ACC112 (cell line): ENCODE data around the gene MTA2.

Experiments
- H2AFZ ChIP-seq: fragments of 200-600 bp; sonication (generic); one replicate; pipeline ENCODE4 v1.6.0; 2017; ENCODE audit warnings: antibody characterized with exemption, low read length; ENCODE audit not compliant: unreplicated experiment
- H3K27ac ChIP-seq: fragments of 200-600 bp; sonication (generic); 2 replicates; pipeline ENCODE4 v1.5.1; 2014; ENCODE audit warnings: low read depth, mild to moderate bottlenecking, antibody characterized with exemption, low read length, moderate library complexity
- H3K27me3 ChIP-seq: fragments of 200-600 bp; sonication (generic); 2 replicates; pipeline ENCODE4 v1.6.1; 2014; ENCODE audit warnings: mild to moderate bottlenecking, antibody characterized with exemption, low read length, moderate library complexity, mixed read lengths; ENCODE audit not compliant: insufficient read depth
- H3K36me3 ChIP-seq: fragments of 200-600 bp; sonication (generic); 2 replicates; pipeline ENCODE4 v1.6.1; 2016; ENCODE audit warnings: mild to moderate bottlenecking, antibody characterized with exemption, low read length, moderate library complexity, mixed read lengths; ENCODE audit not compliant: insufficient read depth
- H3K4me1 ChIP-seq: fragments of 200-600 bp; sonication (generic); one replicate; pipeline ENCODE4 v1.6.1; 2016; ENCODE audit warnings: low read length, mixed read lengths; ENCODE audit not compliant: insufficient read depth, unreplicated experiment, control insufficient read depth
- H3K4me3 ChIP-seq: fragments of 200-600 bp; sonication (generic); 2 replicates; pipeline ENCODE4 v1.5.1; 2014; ENCODE audit warnings: mild to moderate bottlenecking, low read depth, low read length
- H3K79me2 ChIP-seq: fragments of 200-600 bp; sonication (generic); one replicate; pipeline ENCODE4 v1.6.0; 2016; ENCODE audit warnings: low read length; ENCODE audit not compliant: control insufficient read depth, unreplicated experiment, insufficient read depth

Gene MTA2

DNA sequence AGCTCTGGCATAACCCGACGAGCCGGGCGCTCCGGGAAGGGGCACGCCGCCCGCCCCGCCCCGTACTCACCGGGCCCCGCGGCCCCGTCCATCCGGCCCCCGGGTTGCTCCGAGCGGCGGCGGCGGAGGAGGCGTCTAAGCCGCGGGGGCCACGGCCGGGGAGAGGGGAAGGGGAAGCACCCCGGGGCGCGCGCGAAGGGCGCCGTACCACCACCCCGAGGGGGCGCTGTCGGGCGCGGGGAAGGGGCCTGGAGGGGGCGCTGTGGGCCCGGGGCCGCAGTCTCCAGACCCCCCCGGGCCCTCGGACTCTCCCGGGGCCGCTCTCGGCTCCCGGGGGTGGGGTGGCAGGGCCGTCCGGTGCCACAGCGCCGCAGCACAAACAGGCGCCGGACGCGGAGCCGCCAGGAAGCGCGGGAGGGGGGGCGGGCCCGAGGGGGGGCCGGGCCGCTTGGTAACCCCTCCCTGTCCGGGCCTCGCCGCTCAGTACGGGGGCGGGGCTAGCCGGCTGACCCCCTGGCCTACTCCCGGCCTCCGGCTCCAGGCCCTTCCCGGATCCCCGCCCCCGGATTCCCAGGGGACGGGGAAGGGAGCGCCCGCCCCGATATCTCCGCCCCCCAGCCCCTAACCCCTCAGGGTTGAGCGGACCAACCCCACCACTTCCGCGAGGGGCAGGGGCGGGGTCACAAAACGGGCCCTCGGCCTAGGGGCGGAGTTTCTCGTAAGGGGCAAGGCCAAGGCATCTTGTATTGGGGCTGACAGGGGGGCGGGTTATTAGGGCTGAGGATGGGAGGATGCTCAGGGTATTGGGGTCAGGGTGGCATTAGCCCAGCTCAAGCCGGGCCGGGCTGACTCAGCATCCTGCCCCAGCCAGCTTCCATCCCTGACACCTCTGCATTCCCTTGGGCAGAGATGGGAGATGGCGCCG is 11.0 kb upstream of the MTA2 start, which contains the start of the genes EML3 and ROM1:
EML3 (minus strand) TSS at position 410 of the 925 bp plus-strand sequence; CDS start at position 92, 318 bp downstream.
ROM1 (plus strand) TSS at position 892 of the 925 bp plus-strand sequence; CDS start at position 917, 25 bp downstream.
- Histone ChIP-seq H3K4me3 (peak within 1 kb of the TSS; percentile 82), H3K79me2 (peaks cover 8% of the 10 kb centered on the region), H3K36me3 (no peaks in the 10 kb centered on the region), H3K27me3 (no peaks in the 10 kb centered on the region), H3K4me1 (peaks cover 20% of the 10 kb centered on the region), H2AFZ (peak within 1 kb of the TSS; percentile 4), H3K27ac (peak within 1 kb of the TSS; percentile 56)

DNA sequence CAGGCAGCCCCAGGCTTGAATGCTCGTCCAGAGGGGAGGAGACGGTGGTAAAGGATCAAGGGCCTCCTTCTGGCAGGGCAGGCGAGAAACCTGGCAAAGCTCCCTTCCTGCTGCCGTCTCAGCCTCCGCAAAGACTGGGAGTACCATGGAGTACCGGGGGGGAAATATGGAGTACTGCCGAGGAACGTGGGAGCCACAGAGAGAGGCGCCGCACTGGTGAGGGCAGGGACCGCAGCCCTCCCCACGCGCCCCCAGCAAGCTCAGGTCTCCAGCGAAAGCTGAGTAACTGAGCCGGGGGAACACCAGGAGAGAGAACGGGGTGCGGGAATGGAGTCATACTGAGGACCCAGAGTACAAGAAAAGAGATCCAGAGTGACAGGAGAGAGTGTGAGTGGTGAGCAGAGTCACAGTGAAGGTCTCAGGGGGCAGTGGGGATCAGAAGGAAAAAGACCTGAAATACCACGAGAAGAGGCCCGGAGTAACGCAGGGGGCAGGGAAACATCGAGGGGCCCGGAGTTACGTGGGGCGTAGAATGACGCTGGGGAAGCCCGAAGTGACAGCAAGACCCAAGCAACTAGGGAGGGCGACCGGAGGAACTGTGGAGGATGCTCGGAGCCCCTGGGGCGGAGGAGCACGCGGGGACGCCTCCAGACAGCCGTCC is 10.2 kb upstream of the MTA2 start:
- peak overlapping the region; percentile 82 for H3K4me3 ChIP-seq
- H3K79me2 ChIP-seq, result peaks cover 8% of the 10 kb centered on the region
- peak overlapping the region; percentile 4 for H2AFZ ChIP-seq
- no peaks in the 10 kb centered on the region for H3K36me3 ChIP-seq
- peaks cover 20% of the 10 kb centered on the region for H3K4me1 ChIP-seq
- peak overlapping the region; percentile 56 for H3K27ac ChIP-seq
- no peaks in the 10 kb centered on the region for H3K27me3 ChIP-seq

DNA sequence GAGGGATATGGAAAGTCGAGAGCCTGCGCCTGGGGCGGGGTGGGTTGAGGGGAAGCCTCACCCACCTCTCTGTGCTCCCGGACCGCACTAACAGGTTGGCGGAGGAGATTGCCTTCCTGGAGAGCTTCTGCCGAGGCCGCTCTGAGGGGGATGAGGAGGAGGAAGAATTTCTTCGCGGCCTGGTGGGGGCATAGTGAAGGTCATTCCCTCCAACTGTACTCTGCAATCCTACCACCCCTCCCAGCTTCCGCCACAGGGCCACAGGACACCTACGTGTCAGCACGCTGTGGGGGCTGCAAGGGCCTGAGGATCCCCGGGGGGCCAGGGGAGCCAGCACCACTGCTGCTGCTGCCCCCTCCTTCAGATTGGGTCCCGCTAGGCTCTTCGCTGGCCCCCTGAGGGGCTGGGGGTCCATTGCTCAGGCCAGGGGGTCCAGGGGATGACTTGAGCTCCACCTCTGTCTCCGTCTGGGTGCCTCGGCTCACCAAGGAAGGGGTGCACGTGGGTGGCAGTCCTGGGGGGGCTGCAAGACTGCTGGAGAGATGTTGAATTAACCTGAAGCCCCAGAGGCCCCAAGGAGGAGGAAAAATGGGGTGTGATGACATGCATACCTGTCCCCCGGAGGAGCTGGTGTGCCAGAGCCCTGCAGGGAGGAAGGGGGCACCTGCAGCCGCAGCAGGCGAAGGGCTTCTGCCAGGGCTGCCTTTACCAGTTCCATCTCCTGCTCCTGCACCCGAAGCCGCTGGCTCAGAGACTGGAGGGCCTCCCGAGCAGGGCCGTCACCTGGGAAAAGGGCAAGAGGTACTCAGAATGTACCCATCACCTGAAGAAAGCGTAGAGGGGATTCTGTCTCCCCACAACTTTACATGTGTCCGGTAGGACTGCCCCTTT is 9.4 kb upstream of the MTA2 start:
- peaks cover 4% of the 10 kb centered on the region; the same call in 1 of the 2 replicates for H3K36me3 ChIP-seq
- peaks cover 20% of the 10 kb centered on the region for H3K4me1 ChIP-seq
- H3K79me2 ChIP-seq, result peaks cover 8% of the 10 kb centered on the region
- H3K4me3 ChIP-seq, result peak overlapping the region; percentile 82
- no peak overlapping the region for H2AFZ ChIP-seq
- H3K27ac ChIP-seq, result peak overlapping the region; percentile 56; the same call in 1 of the 2 replicates
- no peaks in the 10 kb centered on the region for H3K27me3 ChIP-seq

DNA sequence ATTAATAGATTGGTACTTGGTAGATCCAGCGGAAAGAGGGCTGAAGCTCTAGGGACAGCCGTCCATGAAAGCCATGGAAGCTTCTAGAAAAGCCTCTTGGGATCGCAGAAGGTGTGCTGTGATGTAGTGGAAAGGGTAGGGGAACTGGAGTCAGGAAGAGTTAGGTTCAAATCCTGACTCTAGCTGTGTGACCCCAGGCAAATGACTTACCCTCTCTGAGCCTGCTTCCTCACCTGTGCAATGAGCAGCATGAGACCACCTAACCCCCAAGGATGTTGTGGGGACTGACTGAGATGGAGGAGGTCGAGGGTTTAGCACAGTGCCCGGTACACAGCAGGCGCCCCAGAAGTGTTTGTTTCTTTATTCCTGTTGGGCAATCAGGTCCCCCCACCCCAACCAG is 8.7 kb upstream of the MTA2 start:
- Histone ChIP-seq H2AFZ (no peak overlapping the region), H3K27me3 (no peaks in the 10 kb centered on the region), H3K79me2 (peaks cover 8% of the 10 kb centered on the region), H3K4me3 (no peak overlapping the region; the same call in 1 of the 2 replicates), H3K36me3 (peaks cover 7% of the 10 kb centered on the region; the same call in 1 of the 2 replicates), H3K4me1 (peaks cover 20% of the 10 kb centered on the region), H3K27ac (no peak overlapping the region)

DNA sequence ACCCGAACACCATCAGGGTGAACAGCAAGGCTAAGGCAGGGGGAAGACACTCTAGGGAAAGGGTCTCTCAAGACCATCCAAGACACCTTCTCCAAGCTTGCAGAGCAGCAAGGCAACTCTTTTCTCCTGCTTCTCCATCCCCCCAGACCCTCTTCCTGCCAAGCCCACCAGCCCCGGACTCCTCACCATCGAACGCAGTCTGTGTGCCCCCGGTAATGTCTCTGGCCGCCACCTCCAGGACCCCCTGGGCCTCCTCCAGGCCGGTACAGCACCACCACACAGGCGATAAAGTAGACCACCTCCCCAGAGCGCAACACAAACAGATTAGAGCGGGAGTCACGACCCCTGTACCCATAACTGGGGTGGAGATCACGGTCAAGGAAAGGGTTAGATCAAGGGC is 7.1 kb upstream of the MTA2 start:
- Histone ChIP-seq H3K4me1 (peaks cover 20% of the 10 kb centered on the region), H3K36me3 (peaks cover 7% of the 10 kb centered on the region; the same call in 1 of the 2 replicates), H3K27me3 (no peaks in the 10 kb centered on the region), H3K79me2 (peaks cover 8% of the 10 kb centered on the region), H3K27ac (no peak overlapping the region), H3K4me3 (no peak overlapping the region), H2AFZ (no peak overlapping the region)

DNA sequence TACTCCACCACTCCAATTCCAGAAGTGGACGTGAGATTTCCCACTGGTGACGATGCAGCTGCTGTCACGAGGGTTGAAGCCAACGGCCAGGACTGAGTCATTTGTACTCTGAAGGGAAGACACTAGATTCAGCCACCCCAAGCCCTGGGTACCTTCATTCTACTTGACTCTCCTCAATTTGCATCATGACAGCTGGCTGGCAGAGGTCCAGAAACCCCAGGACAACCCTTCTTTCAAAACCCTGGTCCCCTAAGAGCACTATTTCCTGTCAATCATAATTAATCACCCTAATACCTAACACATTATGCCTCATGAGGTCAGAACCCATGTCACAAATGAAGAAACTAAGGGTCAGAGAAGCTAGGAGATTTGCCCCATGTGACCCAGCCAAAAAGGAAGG is 6.0 kb upstream of the MTA2 start:
- Histone ChIP-seq H3K36me3 (peaks cover 7% of the 10 kb centered on the region; the same call in 1 of the 2 replicates), H2AFZ (no peak overlapping the region), H3K27me3 (no peaks in the 10 kb centered on the region), H3K4me3 (no peak overlapping the region), H3K79me2 (peaks cover 8% of the 10 kb centered on the region), H3K4me1 (peaks cover 14% of the 10 kb centered on the region), H3K27ac (no peak overlapping the region)

DNA sequence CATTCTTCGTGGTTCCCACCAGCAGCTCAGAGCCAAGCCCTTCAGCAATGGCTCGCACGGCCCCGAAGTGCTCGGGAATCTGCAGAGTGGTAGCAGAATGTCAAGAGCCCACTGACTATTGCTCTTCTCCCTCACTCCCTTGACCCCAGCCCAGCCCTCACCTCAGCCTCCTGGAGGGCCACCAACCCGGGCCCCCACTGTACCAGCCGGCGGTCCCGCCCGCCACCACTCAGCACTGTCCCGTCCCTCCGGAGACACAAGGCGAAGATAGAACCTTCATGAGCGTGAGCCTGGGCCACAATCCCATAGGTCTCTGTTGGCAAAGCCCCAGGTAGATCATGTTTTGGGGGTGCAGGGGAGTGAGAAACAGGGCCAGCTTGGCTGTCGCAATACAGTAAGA is 4.2 kb upstream of the MTA2 start:
- Histone ChIP-seq H3K27ac (no peak overlapping the region), H3K79me2 (peaks cover 11% of the 10 kb centered on the region), H3K4me3 (no peak overlapping the region), H2AFZ (no peak overlapping the region), H3K27me3 (no peaks in the 10 kb centered on the region), H3K4me1 (peaks cover 12% of the 10 kb centered on the region), H3K36me3 (peaks cover 7% of the 10 kb centered on the region; the same call in 1 of the 2 replicates)

DNA sequence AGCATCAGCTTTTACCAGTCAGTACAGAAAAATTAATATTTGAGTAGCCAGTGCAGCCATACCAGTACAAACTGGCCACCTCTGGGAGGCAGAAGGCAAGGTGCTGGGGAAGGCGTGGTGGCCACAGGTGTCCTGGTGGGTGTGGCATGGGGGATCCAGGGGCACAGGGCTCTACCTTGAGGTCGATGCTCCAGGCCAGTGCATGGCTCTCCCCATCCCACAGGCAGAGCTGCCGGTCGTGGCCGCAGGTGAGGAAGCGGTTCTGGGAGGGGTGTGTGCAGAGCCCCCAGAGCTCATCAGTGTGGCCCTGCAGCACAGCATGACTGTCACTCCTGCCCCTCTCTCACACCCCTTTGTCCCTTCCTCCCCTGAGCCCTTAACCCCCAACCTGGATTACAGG is 3.8 kb upstream of the MTA2 start:
- peaks cover 7% of the 10 kb centered on the region; the same call in 1 of the 2 replicates for H3K36me3 ChIP-seq
- peaks cover 13% of the 10 kb centered on the region for H3K79me2 ChIP-seq
- H2AFZ ChIP-seq, result no peak overlapping the region
- H3K27me3 ChIP-seq, result no peaks in the 10 kb centered on the region
- H3K4me1 ChIP-seq, result peaks cover 7% of the 10 kb centered on the region
- H3K27ac ChIP-seq, result no peak overlapping the region
- no peak overlapping the region for H3K4me3 ChIP-seq

DNA sequence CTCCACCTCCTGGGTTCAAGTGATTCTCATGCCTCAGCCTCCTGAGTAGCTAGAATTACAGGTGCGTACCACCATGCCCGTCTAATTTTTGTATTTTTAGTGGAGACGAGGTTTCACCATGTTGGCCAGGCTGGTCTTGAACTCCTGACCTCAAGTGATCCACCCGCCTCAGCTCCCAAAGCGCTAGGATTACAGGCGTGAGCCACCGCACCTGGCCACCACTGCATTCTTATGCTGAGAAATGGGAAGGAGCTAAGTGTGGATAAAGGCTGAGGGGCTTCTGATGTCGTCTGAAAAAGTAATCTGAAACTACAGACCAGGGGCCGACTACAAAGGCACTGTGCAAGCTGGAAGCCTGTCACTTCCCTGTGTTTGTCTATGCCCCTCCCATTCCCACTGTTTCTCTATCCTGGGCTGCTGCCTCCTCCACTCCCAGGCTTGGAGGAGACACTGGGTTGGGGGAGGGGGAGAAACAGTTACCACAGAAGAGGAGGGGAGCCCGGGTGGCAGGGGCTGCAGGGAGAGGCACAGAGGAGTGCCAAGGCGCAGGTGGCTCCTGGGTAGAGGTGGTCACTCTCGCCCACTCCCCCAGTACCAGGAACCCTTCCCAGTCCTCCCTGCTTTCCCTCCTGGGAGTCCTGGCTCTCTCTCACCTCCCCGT is 2.9 kb upstream of the MTA2 start:
- Histone ChIP-seq H3K4me3 (no peak overlapping the region), H3K4me1 (peaks cover 13% of the 10 kb centered on the region), H3K36me3 (peaks cover 13% of the 10 kb centered on the region; the same call in 1 of the 2 replicates), H3K27ac (no peak overlapping the region), H3K27me3 (no peaks in the 10 kb centered on the region), H2AFZ (no peak overlapping the region), H3K79me2 (peaks cover 22% of the 10 kb centered on the region)
